Muscle of arm (tissue), 12 donors: ENCODE data around the gene MAPK7. TPM values are rescaled to one million over a fixed set of nuclear protein-coding genes. Genes with fewer than 3 reads are reported as not detected.

Experiments used
- DNase-seq: peaks from one replicate; pipeline ENCODE4 v3.0.0-alpha.2; 2013
- polyA plus RNA-seq, 12 donors: library from polyadenylated mRNA; unstranded; fragments of 120-200 nt; gene quantifications; one replicate each; pipeline ENCODE4 v1.2.1, GENCODE V29; 2013; ENCODE audit not compliant: insufficient read length in 12 of 12

The MAPK7 gene
- polyA plus RNA-seq, 12 donors = 18.7 to 45.4 (median 21.4) TPM; not detected in 1

GRCh38 chr17:19361944-19362276 is 16.4 kb upstream of the MAPK7 start:
- no peak for DNase-seq

GRCh38 chr17:19362277-19363113 is 15.8 kb upstream of the MAPK7 start, which contains the start of gene B9D1:
Gene B9D1 (minus strand): TSS chr17:19362723. CDS start chr17:19362569, 154 bp downstream.
- DNase-seq = peak; percentile 97

DNA sequence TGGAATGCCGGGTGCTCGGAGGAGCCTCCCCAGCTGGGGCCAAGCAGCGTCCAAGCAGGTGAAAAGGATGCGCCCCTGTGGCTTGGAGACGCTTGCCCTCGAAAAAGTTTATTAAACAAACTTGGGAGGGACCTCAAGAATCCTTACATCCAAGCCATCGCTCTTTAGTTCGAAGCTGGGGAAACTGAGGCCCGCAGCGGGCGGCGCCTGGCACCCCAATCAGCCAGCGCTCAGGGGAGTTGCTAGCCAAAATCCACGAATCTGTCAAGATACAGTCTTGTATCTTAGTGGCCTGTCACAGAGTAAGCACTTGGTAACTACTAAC is 15.2 kb upstream of the MAPK7 start:
- DNase-seq = no peak

- DNase-seq = no peak
These were observed 14.8 kb upstream of the MAPK7 start for GRCh38 chr17:19363460-19364035.

- DNase-seq = no peak
These were observed 13.4 kb upstream of the MAPK7 start for GRCh38 chr17:19364699-19365498.

DNA sequence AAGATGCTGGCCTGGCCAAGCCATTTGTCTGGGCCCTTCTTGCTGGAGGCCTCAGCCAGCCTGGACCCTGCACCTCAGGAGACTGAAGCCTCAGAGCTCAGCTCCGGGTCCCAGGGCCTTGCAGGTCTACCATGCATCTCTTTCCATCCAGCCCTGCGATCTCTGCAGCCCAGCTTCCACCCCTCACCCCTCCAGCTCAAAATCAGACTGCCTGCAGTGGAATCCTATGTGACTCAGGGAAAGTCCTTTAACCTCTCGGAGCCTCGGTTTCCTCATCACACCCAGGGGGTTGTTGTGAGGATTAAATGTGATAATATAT is 12.8 kb upstream of the MAPK7 start:
- DNase-seq = no peak

GRCh38 chr17:19365833-19366636 is 12.3 kb upstream of the MAPK7 start:
- DNase-seq = no peak

- no peak for DNase-seq
These were observed 11.7 kb upstream of the MAPK7 start for GRCh38 chr17:19366637-19366972.

GRCh38 chr17:19368229-19368628 is 10.1 kb upstream of the MAPK7 start:
- no peak for DNase-seq

- DNase-seq = no peak
These were observed 9.1 kb upstream of the MAPK7 start for GRCh38 chr17:19369107-19369778.

DNA sequence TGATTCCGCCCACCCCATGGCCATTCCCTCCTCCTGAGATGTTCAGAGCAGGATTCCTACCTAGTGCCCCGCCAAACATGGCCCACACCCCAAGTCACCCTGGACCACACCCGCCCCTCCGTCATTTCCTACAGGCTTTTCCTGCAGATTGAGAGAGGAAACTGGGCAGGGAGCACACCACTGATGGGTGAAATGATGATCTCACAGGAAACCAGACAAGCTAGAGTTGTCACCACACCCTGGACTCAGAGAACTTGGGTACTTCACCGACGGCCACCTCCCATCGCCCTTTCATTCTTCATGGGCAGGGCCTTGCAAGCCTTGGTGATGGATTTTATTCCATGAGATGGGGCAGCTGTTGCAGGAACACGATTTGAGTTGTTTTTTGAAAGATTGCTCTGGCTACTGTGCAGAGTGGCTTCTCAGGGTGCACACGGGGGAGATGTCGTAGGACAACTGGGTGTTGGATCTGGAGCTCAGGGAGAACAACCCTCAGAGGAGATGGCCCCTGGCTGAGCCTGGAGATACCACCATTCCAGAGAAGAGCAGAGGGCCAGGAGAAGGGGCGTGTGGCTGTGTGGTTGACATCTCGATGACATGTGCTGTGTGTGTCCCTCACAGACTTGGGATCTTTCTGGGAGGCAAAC is 8.3 kb upstream of the MAPK7 start:
- DNase-seq = no peak

DNA sequence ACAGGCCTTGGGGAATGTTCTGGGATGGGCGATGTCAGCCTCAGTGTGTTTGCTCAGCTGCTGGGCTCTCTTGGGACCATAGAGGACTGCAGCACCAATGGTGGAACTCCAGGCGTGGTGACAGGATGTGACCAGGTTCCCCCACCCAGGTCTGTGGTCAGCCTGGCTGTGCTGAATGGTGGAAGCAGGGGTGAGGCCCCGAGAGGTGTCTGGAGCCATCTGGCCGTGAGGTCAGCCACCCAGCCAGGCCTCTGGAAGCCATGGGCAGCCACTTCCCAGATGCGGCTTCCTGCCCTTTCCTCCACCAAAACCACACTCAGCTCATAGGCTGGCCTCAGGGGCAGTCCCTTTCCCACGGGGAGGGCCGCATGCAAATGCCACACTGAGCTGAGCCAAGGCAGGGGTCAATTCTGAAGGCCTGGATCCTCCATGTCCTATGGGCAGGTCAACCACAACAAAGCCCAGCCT is 7.8 kb upstream of the MAPK7 start:
- no peak for DNase-seq

- no peak for DNase-seq
These were observed 6.9 kb upstream of the MAPK7 start for GRCh38 chr17:19371259-19372010.

- DNase-seq = no peak
These were observed 6.3 kb upstream of the MAPK7 start for GRCh38 chr17:19372011-19372370.

GRCh38 chr17:19372439-19372838 is 5.9 kb upstream of the MAPK7 start:
- no peak for DNase-seq

DNA sequence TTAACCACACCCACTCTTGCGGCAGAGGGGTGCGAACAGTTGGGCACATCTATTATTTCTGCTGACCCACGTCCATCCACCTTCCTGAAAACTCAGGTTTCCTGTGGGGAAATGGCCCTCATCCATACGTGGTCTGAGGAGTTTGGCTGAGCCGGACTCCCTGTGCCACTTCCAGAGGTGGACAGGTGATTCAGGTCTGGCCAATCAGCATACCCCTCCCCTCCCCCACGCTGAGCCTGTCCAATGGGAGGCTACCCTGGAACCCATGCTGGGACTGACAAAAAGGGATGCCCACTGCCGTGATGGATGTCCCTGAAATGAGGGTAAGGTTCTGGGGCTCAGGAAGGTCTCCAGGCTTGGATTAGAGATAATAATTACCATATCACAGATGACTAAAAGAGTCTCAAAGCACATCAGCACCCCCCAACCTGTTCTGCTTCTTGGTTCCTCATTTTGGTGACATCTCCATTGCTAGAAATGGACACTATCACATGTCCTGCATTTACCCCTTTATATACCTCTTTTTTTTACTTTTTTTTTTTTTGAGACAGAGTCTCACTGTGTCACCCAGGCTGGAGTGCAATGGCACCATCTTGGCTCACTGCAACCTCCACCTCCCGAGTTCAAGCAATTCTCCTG is 5.3 kb upstream of the MAPK7 start:
- DNase-seq = no peak

GRCh38 chr17:19374136-19374535 is 4.2 kb upstream of the MAPK7 start:
- no peak for DNase-seq

GRCh38 chr17:19375732-19376131 is 2.6 kb upstream of the MAPK7 start:
- DNase-seq = no peak

GRCh38 chr17:19376811-19377210 is 1.5 kb upstream of the MAPK7 start:
- no peak for DNase-seq
